ENCODE measurements around the gene IRF2BP2.

The IRF2BP2 gene

GRCh38 chr1:234621127-234621468 is 11.1 kb upstream of the IRF2BP2 start:
- Histone ChIP-seq H3K4me3 (ENCODE audit: insufficient read depth, low read depth, low read length, poor library complexity, severe bottlenecking) (no peak overlapping the region), H3K4me1 (ENCODE audit: control insufficient read depth, insufficient read depth, low read length, poor library complexity, severe bottlenecking) (no peaks in the 10 kb centered on the region), H3K9me3 (ENCODE audit: control insufficient read depth, low read length) (no peaks in the 10 kb centered on the region), H3K36me3 (ENCODE audit: control insufficient read depth, insufficient read depth, low read length) (no peaks in the 10 kb centered on the region), H3K27ac (ENCODE audit: insufficient read depth, low read length, poor library complexity, severe bottlenecking) (no peak overlapping the region), H3K27me3 (replicated peaks; ENCODE audit: control insufficient read depth, insufficient read depth, low read length, poor library complexity, severe bottlenecking) (no peaks in the 10 kb centered on the region)
- DNase-seq, result no peak

GRCh38 chr1:234620272-234621126 is 10.5 kb upstream of the IRF2BP2 start:
- H3K27me3 ChIP-seq (replicated peaks; ENCODE audit: control insufficient read depth, insufficient read depth, low read length, poor library complexity, severe bottlenecking), result no peaks in the 10 kb centered on the region
- H3K4me3 ChIP-seq (ENCODE audit: insufficient read depth, low read depth, low read length, poor library complexity, severe bottlenecking), result no peak overlapping the region
- DNase-seq, result no peak
- H3K9me3 ChIP-seq (ENCODE audit: control insufficient read depth, low read length), result no peaks in the 10 kb centered on the region
- H3K4me1 ChIP-seq (ENCODE audit: control insufficient read depth, insufficient read depth, low read length, poor library complexity, severe bottlenecking), result no peaks in the 10 kb centered on the region
- no peaks in the 10 kb centered on the region for H3K36me3 ChIP-seq (ENCODE audit: control insufficient read depth, insufficient read depth, low read length)
- no peak overlapping the region for H3K27ac ChIP-seq (ENCODE audit: insufficient read depth, low read length, poor library complexity, severe bottlenecking)

- H3K36me3 ChIP-seq (ENCODE audit: control insufficient read depth, insufficient read depth, low read length), result no peaks in the 10 kb centered on the region
- H3K27me3 ChIP-seq (replicated peaks; ENCODE audit: control insufficient read depth, insufficient read depth, low read length, poor library complexity, severe bottlenecking), result no peaks in the 10 kb centered on the region
- no peaks in the 10 kb centered on the region for H3K4me1 ChIP-seq (ENCODE audit: control insufficient read depth, insufficient read depth, low read length, poor library complexity, severe bottlenecking)
- DNase-seq, result no peak
- H3K4me3 ChIP-seq (ENCODE audit: insufficient read depth, low read depth, low read length, poor library complexity, severe bottlenecking), result no peak overlapping the region
- H3K9me3 ChIP-seq (ENCODE audit: control insufficient read depth, low read length), result no peaks in the 10 kb centered on the region
- no peak overlapping the region for H3K27ac ChIP-seq (ENCODE audit: insufficient read depth, low read length, poor library complexity, severe bottlenecking)
These were observed 9.8 kb upstream of the IRF2BP2 start for GRCh38 chr1:234619794-234620247.

- no peaks in the 10 kb centered on the region for H3K27me3 ChIP-seq (replicated peaks; ENCODE audit: control insufficient read depth, insufficient read depth, low read length, poor library complexity, severe bottlenecking)
- H3K36me3 ChIP-seq (ENCODE audit: control insufficient read depth, insufficient read depth, low read length), result no peaks in the 10 kb centered on the region
- H3K4me3 ChIP-seq (ENCODE audit: insufficient read depth, low read depth, low read length, poor library complexity, severe bottlenecking), result no peak overlapping the region
- DNase-seq, result no peak
- H3K9me3 ChIP-seq (ENCODE audit: control insufficient read depth, low read length), result no peaks in the 10 kb centered on the region
- H3K27ac ChIP-seq (ENCODE audit: insufficient read depth, low read length, poor library complexity, severe bottlenecking), result no peak overlapping the region
- no peaks in the 10 kb centered on the region for H3K4me1 ChIP-seq (ENCODE audit: control insufficient read depth, insufficient read depth, low read length, poor library complexity, severe bottlenecking)
These were observed 9.1 kb upstream of the IRF2BP2 start for GRCh38 chr1:234619071-234619480.

- H3K27me3 ChIP-seq (replicated peaks; ENCODE audit: control insufficient read depth, insufficient read depth, low read length, poor library complexity, severe bottlenecking), result no peaks in the 10 kb centered on the region
- no peak overlapping the region for H3K27ac ChIP-seq (ENCODE audit: insufficient read depth, low read length, poor library complexity, severe bottlenecking)
- H3K36me3 ChIP-seq (ENCODE audit: control insufficient read depth, insufficient read depth, low read length), result no peaks in the 10 kb centered on the region
- H3K4me3 ChIP-seq (ENCODE audit: insufficient read depth, low read depth, low read length, poor library complexity, severe bottlenecking), result no peak overlapping the region
- no peak for DNase-seq
- peaks cover under 1% of the 10 kb centered on the region for H3K4me1 ChIP-seq (ENCODE audit: control insufficient read depth, insufficient read depth, low read length, poor library complexity, severe bottlenecking)
- H3K9me3 ChIP-seq (ENCODE audit: control insufficient read depth, low read length), result no peaks in the 10 kb centered on the region
These were observed 8.7 kb upstream of the IRF2BP2 start for GRCh38 chr1:234618737-234619049.

- H3K4me3 ChIP-seq (ENCODE audit: insufficient read depth, low read depth, low read length, poor library complexity, severe bottlenecking), result no peak overlapping the region
- H3K9me3 ChIP-seq (ENCODE audit: control insufficient read depth, low read length), result no peaks in the 10 kb centered on the region
- no peaks in the 10 kb centered on the region for H3K36me3 ChIP-seq (ENCODE audit: control insufficient read depth, insufficient read depth, low read length)
- no peaks in the 10 kb centered on the region for H3K27me3 ChIP-seq (replicated peaks; ENCODE audit: control insufficient read depth, insufficient read depth, low read length, poor library complexity, severe bottlenecking)
- peaks cover 6% of the 10 kb centered on the region for H3K4me1 ChIP-seq (ENCODE audit: control insufficient read depth, insufficient read depth, low read length, poor library complexity, severe bottlenecking)
- no peak for DNase-seq
- H3K27ac ChIP-seq (ENCODE audit: insufficient read depth, low read length, poor library complexity, severe bottlenecking), result no peak overlapping the region
These were observed 8.2 kb upstream of the IRF2BP2 start for GRCh38 chr1:234617986-234618736.

GRCh38 chr1:234617131-234617985 is 7.4 kb upstream of the IRF2BP2 start:
- Histone ChIP-seq H3K36me3 (ENCODE audit: control insufficient read depth, insufficient read depth, low read length) (no peaks in the 10 kb centered on the region), H3K27me3 (replicated peaks; ENCODE audit: control insufficient read depth, insufficient read depth, low read length, poor library complexity, severe bottlenecking) (no peaks in the 10 kb centered on the region), H3K4me3 (ENCODE audit: insufficient read depth, low read depth, low read length, poor library complexity, severe bottlenecking) (no peak overlapping the region), H3K9me3 (ENCODE audit: control insufficient read depth, low read length) (no peaks in the 10 kb centered on the region), H3K4me1 (ENCODE audit: control insufficient read depth, insufficient read depth, low read length, poor library complexity, severe bottlenecking) (peaks cover 12% of the 10 kb centered on the region), H3K27ac (ENCODE audit: insufficient read depth, low read length, poor library complexity, severe bottlenecking) (no peak overlapping the region)
- DNase-seq, result no peak

GRCh38 chr1:234616644-234617043 is 6.7 kb upstream of the IRF2BP2 start:
- no peak overlapping the region for H3K27ac ChIP-seq (ENCODE audit: insufficient read depth, low read length, poor library complexity, severe bottlenecking)
- no peaks in the 10 kb centered on the region for H3K27me3 ChIP-seq (replicated peaks; ENCODE audit: control insufficient read depth, insufficient read depth, low read length, poor library complexity, severe bottlenecking)
- no peaks in the 10 kb centered on the region for H3K9me3 ChIP-seq (ENCODE audit: control insufficient read depth, low read length)
- peaks cover 18% of the 10 kb centered on the region for H3K4me1 ChIP-seq (ENCODE audit: control insufficient read depth, insufficient read depth, low read length, poor library complexity, severe bottlenecking)
- H3K4me3 ChIP-seq (ENCODE audit: insufficient read depth, low read depth, low read length, poor library complexity, severe bottlenecking), result no peak overlapping the region
- DNase-seq, result no peak
- H3K36me3 ChIP-seq (ENCODE audit: control insufficient read depth, insufficient read depth, low read length), result no peaks in the 10 kb centered on the region

GRCh38 chr1:234614081-234614489 is 4.1 kb upstream of the IRF2BP2 start:
- H3K36me3 ChIP-seq (ENCODE audit: control insufficient read depth, insufficient read depth, low read length), result no peaks in the 10 kb centered on the region
- H3K27ac ChIP-seq (ENCODE audit: insufficient read depth, low read length, poor library complexity, severe bottlenecking), result peak overlapping the region; percentile 30
- no peaks in the 10 kb centered on the region for H3K27me3 ChIP-seq (replicated peaks; ENCODE audit: control insufficient read depth, insufficient read depth, low read length, poor library complexity, severe bottlenecking)
- no peaks in the 10 kb centered on the region for H3K9me3 ChIP-seq (ENCODE audit: control insufficient read depth, low read length)
- no peak overlapping the region for H3K4me3 ChIP-seq (ENCODE audit: insufficient read depth, low read depth, low read length, poor library complexity, severe bottlenecking)
- peaks cover 24% of the 10 kb centered on the region for H3K4me1 ChIP-seq (ENCODE audit: control insufficient read depth, insufficient read depth, low read length, poor library complexity, severe bottlenecking)
- DNase-seq, result no peak
